ENCODE measurements around the gene C17orf114.

DNA sequence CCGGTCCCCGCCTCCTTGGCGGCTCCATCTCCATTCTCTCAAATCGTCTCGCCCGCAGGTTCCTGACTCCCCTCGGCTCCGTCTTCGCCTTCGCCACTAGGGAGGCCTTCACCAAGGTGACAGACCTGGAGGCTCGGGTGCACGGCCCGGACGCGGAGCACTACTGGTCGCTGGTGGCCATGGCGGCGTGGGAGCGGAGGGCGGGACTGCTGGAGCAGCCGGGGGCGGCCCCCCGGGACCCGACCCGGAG is 12.5 kb downstream of the C17orf114 start:
- TF ChIP-seq, protein P1, sequence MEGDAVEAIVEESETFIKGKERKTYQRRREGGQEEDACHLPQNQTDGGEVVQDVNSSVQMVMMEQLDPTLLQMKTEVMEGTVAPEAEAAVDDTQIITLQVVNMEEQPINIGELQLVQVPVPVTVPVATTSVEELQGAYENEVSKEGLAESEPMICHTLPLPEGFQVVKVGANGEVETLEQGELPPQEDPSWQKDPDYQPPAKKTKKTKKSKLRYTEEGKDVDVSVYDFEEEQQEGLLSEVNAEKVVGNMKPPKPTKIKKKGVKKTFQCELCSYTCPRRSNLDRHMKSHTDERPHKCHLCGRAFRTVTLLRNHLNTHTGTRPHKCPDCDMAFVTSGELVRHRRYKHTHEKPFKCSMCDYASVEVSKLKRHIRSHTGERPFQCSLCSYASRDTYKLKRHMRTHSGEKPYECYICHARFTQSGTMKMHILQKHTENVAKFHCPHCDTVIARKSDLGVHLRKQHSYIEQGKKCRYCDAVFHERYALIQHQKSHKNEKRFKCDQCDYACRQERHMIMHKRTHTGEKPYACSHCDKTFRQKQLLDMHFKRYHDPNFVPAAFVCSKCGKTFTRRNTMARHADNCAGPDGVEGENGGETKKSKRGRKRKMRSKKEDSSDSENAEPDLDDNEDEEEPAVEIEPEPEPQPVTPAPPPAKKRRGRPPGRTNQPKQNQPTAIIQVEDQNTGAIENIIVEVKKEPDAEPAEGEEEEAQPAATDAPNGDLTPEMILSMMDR (IDR thresholded peaks at IDR 0.05; ENCODE audit: low read depth, low read length) = no peak
- no peak for TF ChIP-seq EZH2phosphoT487 (IDR thresholded peaks at IDR 0.05; ENCODE audit: low read depth)
